Natural killer cell (primary cell): ENCODE results near the gene SERINC3. TPM values are rescaled to one million over a fixed set of nuclear protein-coding genes. Genes with fewer than 3 reads are reported as not detected.

Source experiments
- ATAC-seq, 3 donors: fragments of 150-1000 bp in 2 of 3; fragments of 200-7000 bp in 1 of 3; cut with Tn5 transposase; 1 replicate in 1 of 3; 2 replicates in 2 of 3; pipeline ENCODE4 v1.10.0; 2021; ENCODE audit warnings: mild to moderate bottlenecking in 2 of 3, moderate library complexity in 2 of 3
- DNase-seq, 2 donors: peaks; one replicate each; pipeline versions ENCODE4 v3.0.0 to v3.0.0-alpha.2; 2013 to 2021; ENCODE audit warnings: mixed read lengths in 1 of 2
- H3K27ac ChIP-seq: one replicate; pipeline ENCODE4 v1.5.1; 2013; ENCODE audit warnings: mild to moderate bottlenecking, low read length
- H3K27me3 ChIP-seq: one replicate; pipeline ENCODE4 v1.6.1; 2013; ENCODE audit warnings: low read length; ENCODE audit not compliant: control insufficient read depth, insufficient read depth
- H3K36me3 ChIP-seq: one replicate; pipeline ENCODE4 v1.6.1; 2013; ENCODE audit warnings: low read length; ENCODE audit not compliant: control insufficient read depth, insufficient read depth
- H3K4me1 ChIP-seq: one replicate; pipeline ENCODE4 v1.6.1; 2013; ENCODE audit warnings: low read length; ENCODE audit not compliant: control insufficient read depth, insufficient read depth
- H3K4me3 ChIP-seq: one replicate; pipeline ENCODE4 v1.5.1; 2013; ENCODE audit warnings: low read length
- H3K9me3 ChIP-seq: one replicate; pipeline ENCODE4 v1.6.1; 2013; ENCODE audit warnings: low read length; ENCODE audit not compliant: control insufficient read depth, insufficient read depth
- H3K27ac Mint-ChIP-seq, 2 donors: one replicate each; pipeline ENCODE4 v1.8.0; 2022; ENCODE audit warnings: mild to moderate bottlenecking in 2 of 2, mixed read lengths in 2 of 2, moderate library complexity in 1 of 2
- H3K27me3 Mint-ChIP-seq, 2 donors: one replicate each; pipeline ENCODE4 v1.8.0; 2022; ENCODE audit warnings: low read depth in 2 of 2, mixed read lengths in 2 of 2
- H3K36me3 Mint-ChIP-seq: one replicate; pipeline ENCODE4 v1.8.0; 2022; ENCODE audit warnings: mixed read lengths
- H3K4me1 Mint-ChIP-seq, 2 donors: one replicate each; pipeline ENCODE4 v1.8.0; 2022; ENCODE audit warnings: mixed read lengths in 2 of 2
- H3K4me3 Mint-ChIP-seq: one replicate; pipeline ENCODE4 v1.8.0; 2022; ENCODE audit warnings: mild to moderate bottlenecking, moderate library complexity, mixed read lengths
- H3K9me3 Mint-ChIP-seq, 2 donors: one replicate each; pipeline ENCODE4 v1.8.0; 2022; ENCODE audit warnings: mixed read lengths in 2 of 2
- WGBS: methylation state at CpG from one replicate; pipeline ENCODE4 v1.1.7; 2013; ENCODE audit warnings: missing lambda C conversion rate; ENCODE audit not compliant: insufficient coverage; 5-methylcytosine and 5-hydroxymethylcytosine counted together
- intact Hi-C: fragments of 100-400 bp; cut with micrococcal nuclease; formaldehyde crosslinking; loops from one replicate; pipeline ENCODE4 v1.14.2; 2022
- total RNA-seq, 4 donors: library from RNA; stranded (reverse); fragments of 120-200 nt in 1 of 4; gene quantifications; one replicate each; pipeline versions ENCODE4 v1.2.3 to v1.2.4, GENCODE V29; 2013 to 2022
- TF ChIP-seq, protein P1 (sequence below): fragments of 200-600 bp; IDR thresholded peaks from one replicate; pipeline ENCODE4 v1.8.0; 2022; ENCODE audit warnings: antibody characterized with exemption

Gene SERINC3
- total RNA-seq, 3 donors from 2014 or later (not counting 1 experiment from before 2014, with no cell fraction given): 70.1 to 89.6 (median 78.6) TPM

DNA sequence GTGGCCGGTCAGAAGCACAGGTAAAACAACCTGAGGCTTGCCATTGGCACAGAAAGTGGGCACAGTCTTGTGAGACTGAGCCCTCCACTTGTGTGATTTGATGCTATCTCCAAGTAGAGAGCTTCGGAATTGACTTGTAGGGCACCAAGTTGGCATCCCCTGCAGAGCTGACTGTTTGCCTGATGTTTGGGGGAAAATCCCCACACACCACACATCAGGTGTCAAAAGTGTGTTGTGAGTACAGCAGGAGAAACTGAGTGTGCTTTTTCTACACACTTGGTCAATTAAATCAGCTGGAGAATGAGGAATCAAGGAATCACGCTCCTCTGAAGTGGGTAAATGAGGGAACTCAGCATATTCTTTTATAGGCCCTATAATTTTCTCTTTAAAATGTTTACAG is 989 bp downstream of the SERINC3 start:
- peak in 1 of 2 donors; percentile 57 for DNase-seq
- 73% methylated on average over 1 of the region's 3 CpGs for WGBS
- H3K4me1 ChIP-seq: peaks cover 25% of the 10 kb centered on the region
- Mint-ChIP-seq H3K4me3 (peak overlapping the region; percentile 86), H3K27ac (peak overlapping the region; percentile 96 to 98), H3K27me3 (no peaks in the 10 kb centered on the region), H3K9me3 (no peaks in the 10 kb centered on the region), H3K4me1 (peaks cover 47 to 58% of the 10 kb centered on the region in 2 donors), H3K36me3 (no peaks in the 10 kb centered on the region)
- no peak for ATAC-seq
- intact Hi-C loops: loop anchor here (2.0 to 5.0 kb wide), 4 partner anchors 44 to 446 kb away; partner anchors contain the start of gene STK4
- no peaks in the 10 kb centered on the region for H3K9me3 ChIP-seq
- TF ChIP-seq, protein P1, sequence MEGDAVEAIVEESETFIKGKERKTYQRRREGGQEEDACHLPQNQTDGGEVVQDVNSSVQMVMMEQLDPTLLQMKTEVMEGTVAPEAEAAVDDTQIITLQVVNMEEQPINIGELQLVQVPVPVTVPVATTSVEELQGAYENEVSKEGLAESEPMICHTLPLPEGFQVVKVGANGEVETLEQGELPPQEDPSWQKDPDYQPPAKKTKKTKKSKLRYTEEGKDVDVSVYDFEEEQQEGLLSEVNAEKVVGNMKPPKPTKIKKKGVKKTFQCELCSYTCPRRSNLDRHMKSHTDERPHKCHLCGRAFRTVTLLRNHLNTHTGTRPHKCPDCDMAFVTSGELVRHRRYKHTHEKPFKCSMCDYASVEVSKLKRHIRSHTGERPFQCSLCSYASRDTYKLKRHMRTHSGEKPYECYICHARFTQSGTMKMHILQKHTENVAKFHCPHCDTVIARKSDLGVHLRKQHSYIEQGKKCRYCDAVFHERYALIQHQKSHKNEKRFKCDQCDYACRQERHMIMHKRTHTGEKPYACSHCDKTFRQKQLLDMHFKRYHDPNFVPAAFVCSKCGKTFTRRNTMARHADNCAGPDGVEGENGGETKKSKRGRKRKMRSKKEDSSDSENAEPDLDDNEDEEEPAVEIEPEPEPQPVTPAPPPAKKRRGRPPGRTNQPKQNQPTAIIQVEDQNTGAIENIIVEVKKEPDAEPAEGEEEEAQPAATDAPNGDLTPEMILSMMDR: no peak
- peaks cover 2% of the 10 kb centered on the region for H3K36me3 ChIP-seq
- peak overlapping the region; percentile 94 for H3K4me3 ChIP-seq
- no peaks in the 10 kb centered on the region for H3K27me3 ChIP-seq
- H3K27ac ChIP-seq: peak overlapping the region; percentile 96

DNA sequence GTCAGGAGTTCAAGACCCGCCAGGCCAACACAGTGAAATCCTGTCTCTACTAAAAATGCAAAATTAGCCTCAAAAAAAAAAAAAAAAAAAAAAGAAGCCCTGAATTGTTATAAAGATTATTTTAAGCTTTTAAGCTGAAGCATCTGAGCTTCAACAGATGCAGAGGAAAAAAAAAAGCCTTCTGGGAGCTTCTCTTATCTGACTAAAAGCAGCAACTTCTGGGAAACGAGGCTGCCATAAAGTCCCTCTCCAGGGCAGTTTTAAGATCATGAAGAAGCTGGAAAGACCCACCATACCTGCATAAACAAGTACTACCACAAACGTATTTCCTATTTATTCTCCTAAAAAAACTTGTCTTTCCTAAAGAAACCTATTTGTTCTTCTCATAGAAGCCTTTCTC is 3.6 kb downstream of the SERINC3 start:
- no peak for DNase-seq
- Mint-ChIP-seq H3K4me3 (no peak overlapping the region), H3K36me3 (no peaks in the 10 kb centered on the region), H3K27me3 (no peaks in the 10 kb centered on the region), H3K27ac (peak overlapping the region; percentile 96 to 98), H3K9me3 (no peaks in the 10 kb centered on the region), H3K4me1 (peaks cover 63 to 73% of the 10 kb centered on the region in 2 donors)
- intact Hi-C loops: no loop called here
- Histone ChIP-seq H3K27me3 (no peaks in the 10 kb centered on the region), H3K4me3 (no peak overlapping the region), H3K36me3 (peaks cover 6% of the 10 kb centered on the region), H3K9me3 (no peaks in the 10 kb centered on the region), H3K4me1 (peaks cover 25% of the 10 kb centered on the region), H3K27ac (no peak overlapping the region)
- ATAC-seq: no peak
- WGBS: 77% methylated on average over 2 of the region's 3 CpGs
- TF ChIP-seq, protein P1: no peak

DNA sequence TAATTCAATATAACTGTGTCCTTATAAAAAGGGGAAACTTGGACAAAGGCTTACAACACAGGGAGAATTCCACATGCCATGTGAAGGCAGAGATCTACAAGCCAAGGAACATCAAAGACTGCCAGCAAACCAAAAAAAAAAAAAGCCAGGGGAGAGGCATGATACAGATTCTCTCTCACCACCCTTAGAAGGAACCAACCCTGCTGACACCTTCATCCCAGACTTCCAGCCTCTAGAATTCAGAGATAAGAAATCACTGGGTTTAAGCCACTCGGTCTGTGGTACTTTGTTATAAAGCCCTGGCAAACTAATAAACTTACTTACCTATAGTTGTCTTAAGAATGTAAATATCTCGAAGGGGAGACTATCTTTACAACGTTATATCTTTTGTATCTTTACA is 4.4 kb downstream of the SERINC3 start:
- H3K27ac Mint-ChIP-seq: peak overlapping the region; percentile 96 to 98
- peaks cover 12% of the 10 kb centered on the region for H3K36me3 ChIP-seq
- H3K27me3 ChIP-seq: no peaks in the 10 kb centered on the region
- H3K4me1 Mint-ChIP-seq: peaks cover 63 to 71% of the 10 kb centered on the region in 2 donors
- H3K36me3 Mint-ChIP-seq: no peaks in the 10 kb centered on the region
- TF ChIP-seq, protein P1: no peak
- H3K9me3 Mint-ChIP-seq: no peaks in the 10 kb centered on the region
- no peaks in the 10 kb centered on the region for H3K27me3 Mint-ChIP-seq
- WGBS: no CpG with 5 or more reads among the region's 3 CpGs
- intact Hi-C loops: no loop called here
- H3K4me1 ChIP-seq: peaks cover 25% of the 10 kb centered on the region
- ATAC-seq: no peak
- no peak for DNase-seq
- no peak overlapping the region for H3K27ac ChIP-seq
- no peak overlapping the region for H3K4me3 ChIP-seq
- H3K4me3 Mint-ChIP-seq: no peak overlapping the region
- H3K9me3 ChIP-seq: no peaks in the 10 kb centered on the region

DNA sequence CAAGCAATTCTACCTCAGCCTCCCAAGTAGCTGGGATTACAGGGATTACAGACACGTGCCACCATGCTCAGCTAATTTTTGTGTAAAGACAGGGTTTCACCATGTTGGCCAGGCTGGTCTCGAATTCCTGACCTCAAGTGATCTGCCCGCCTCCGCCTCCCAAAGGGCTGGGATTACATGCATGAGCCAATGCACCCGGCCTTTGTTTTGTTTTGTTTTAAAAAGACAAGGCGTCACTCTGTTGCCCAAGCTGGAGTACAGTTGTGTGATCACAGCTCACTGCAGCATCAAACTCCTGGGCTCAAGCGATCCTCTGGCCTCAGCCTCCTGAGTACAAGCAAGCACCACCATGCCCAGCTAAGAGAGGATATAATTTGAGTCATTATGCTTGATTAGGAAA is 5.4 kb downstream of the SERINC3 start:
- Histone ChIP-seq H3K9me3 (no peaks in the 10 kb centered on the region), H3K27me3 (no peaks in the 10 kb centered on the region), H3K4me3 (no peak overlapping the region), H3K27ac (no peak overlapping the region), H3K36me3 (peaks cover 18% of the 10 kb centered on the region), H3K4me1 (peaks cover 24% of the 10 kb centered on the region)
- DNase-seq (no peak), ATAC-seq (no peak)
- Mint-ChIP-seq H3K9me3 (no peaks in the 10 kb centered on the region), H3K4me3 (no peak overlapping the region), H3K27me3 (no peaks in the 10 kb centered on the region), H3K27ac (peak overlapping the region; percentile 96 to 98), H3K36me3 (no peaks in the 10 kb centered on the region), H3K4me1 (peaks cover 59 to 66% of the 10 kb centered on the region in 2 donors)
- TF ChIP-seq, protein P1: no peak
- 91% methylated on average over 7 of the region's 7 CpGs for WGBS
- intact Hi-C loops: no loop called here
